ENCODE data around the gene NDUFAF8.

- TF ChIP-seq, protein P1, sequence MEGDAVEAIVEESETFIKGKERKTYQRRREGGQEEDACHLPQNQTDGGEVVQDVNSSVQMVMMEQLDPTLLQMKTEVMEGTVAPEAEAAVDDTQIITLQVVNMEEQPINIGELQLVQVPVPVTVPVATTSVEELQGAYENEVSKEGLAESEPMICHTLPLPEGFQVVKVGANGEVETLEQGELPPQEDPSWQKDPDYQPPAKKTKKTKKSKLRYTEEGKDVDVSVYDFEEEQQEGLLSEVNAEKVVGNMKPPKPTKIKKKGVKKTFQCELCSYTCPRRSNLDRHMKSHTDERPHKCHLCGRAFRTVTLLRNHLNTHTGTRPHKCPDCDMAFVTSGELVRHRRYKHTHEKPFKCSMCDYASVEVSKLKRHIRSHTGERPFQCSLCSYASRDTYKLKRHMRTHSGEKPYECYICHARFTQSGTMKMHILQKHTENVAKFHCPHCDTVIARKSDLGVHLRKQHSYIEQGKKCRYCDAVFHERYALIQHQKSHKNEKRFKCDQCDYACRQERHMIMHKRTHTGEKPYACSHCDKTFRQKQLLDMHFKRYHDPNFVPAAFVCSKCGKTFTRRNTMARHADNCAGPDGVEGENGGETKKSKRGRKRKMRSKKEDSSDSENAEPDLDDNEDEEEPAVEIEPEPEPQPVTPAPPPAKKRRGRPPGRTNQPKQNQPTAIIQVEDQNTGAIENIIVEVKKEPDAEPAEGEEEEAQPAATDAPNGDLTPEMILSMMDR (IDR thresholded peaks at IDR 0.05) = no peak
- TF ChIP-seq POLR2A (IDR thresholded peaks at IDR 0.05) = no peak
These were observed 48.0 kb downstream of the NDUFAF8 start for GRCh38 chr17:81287152-81287551.

Data from body of pancreas (tissue), 4 donors.